Activated CD4-positive, alpha-beta T cell treated with anti-CD3 and anti-CD28 coated beads, Interleukin-2, amount 50 U/mL, for 1 hour (primary cell): ENCODE measurements around the gene TSPAN11.
"Not testable (repeated sequence)": the region's sequence is repeated elsewhere in the genome, so short reads cannot be mapped to it uniquely, and the experiment has no call there.

Experiments
- DNase-seq: peaks from one replicate; pipeline ENCODE4 v3.0.0-alpha.2; 2020

The TSPAN11 gene, protein sequence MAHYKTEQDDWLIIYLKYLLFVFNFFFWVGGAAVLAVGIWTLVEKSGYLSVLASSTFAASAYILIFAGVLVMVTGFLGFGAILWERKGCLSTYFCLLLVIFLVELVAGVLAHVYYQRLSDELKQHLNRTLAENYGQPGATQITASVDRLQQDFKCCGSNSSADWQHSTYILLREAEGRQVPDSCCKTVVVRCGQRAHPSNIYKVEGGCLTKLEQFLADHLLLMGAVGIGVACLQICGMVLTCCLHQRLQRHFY

DNA sequence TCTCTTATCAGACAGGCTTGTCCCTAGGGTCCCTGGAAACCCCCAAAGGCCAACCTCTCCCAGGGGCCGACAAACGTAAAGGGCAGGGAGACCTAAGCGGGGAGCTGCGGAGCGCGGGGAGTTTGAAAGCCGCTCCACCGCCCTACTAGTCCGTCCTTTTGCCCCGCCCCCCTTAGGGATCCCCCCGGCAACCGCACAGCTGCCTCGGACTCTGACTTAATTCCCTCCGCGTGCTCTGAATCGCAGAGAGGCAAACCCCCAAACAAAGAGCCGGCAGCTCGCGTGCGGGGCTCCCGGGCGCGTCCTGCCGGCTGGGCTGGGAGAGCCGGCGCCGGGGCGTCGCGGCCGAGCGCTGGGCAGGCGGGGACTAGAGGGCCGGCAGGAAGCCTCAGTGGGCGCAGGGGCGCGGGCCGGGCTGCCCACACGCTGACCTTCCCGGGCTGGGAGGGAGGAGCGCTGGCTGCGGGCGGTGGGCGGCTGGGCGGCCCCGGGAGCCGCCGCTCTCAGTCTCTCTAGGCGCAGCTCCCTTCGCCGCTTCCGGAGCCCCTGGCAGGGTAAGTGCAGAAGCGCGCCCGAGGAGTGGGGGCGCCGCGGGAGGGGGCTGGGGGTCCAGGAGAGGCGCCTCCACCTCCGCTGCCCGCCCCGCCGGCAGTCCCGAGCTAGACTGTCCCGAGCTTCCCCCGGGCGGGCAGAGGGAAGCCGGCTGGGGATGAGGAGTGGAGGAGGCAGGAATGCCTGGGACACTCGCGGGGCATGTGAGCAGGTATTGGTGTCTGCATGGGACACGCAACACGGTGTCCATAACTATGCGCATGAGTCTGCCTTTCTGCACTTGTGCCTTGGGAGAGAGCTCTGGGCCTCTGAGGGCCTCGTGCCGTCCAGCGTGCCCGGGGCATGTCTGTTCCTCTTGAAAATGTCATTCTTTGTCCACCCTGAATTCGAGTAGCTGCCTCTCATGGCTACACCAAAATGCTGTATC is at the start of gene TSPAN11:
TSPAN11 (plus strand) TSS at position 506 of the 979 bp plus-strand sequence. CDS start 27,244 bp downstream, outside the sequence.
- no peak for DNase-seq

DNA sequence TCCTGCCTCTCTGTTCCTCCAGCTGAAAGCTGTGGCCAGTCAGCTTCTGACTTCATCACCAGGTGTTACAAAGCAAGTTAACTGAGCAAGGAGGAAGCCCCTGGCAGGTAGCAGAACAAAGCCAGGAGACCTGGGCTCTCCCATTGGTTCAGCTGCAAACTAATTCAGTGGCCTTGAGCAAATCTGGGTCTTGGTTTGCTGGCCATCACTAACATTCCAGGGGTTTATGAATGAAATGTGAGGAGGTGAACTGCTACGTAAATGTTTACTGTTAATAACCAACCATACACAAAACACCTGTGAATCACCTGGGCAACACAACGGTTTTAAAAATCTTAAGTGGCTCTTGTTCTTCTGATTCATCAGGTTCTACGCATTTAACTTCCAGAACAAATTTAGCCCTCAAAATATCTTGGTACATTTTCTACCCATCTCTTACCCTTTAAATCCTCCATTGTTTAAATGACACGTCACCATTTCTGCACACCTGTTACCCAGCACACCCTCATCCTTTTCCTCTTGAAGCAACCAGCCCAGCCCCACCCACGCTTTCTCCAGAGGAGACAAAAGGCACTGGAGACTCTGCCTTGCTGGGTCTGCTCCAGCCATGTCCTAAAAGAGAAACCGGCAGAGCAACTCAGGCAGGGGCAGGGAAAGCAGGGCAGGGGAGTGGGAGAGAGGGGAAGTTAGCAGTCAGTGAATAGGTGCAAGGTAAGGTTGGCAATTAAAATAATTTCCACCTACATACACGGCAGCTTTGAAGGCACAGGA is 49.3 kb upstream of the TSPAN11 start:
- DNase-seq = no peak

DNA sequence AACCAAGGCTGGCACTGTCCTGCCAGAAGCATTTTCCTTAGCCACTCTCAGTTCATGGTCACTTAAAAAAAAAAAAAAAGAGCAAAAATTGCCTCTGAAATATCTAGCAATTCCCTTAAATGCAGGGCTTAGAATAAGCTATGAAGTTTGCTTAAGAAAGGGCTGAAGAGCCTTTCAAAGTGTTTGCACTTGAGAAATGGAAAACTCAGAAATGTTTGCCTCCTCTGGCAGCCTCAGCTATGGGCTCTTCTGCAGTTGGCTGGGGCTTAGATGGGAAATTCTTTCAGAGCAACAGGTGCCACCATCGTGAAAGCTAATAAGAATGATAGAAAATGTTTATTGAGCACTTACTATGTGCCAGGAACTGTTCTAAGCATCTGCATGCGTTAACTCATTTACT is 48.5 kb upstream of the TSPAN11 start:
- no peak for DNase-seq

DNA sequence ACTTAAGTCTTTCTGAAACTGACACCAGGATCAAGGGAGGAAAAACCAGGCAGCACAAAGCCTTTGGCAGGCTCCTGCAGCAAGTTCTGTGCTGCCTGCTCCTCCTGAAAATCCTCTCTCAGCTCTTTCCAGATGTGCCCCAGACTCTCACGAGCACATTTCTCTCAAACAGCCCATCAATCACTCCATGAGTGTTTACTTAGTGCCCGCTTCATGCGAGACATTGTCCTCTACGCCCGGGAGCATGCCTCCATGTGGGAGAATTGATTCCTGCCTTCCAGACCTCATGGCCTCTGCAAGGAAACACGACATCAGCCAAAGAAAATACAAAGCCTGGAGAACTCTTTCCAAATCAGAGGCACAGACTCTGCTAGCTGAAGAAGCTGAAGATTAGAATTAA is 46.5 kb upstream of the TSPAN11 start:
- DNase-seq = no peak

DNA sequence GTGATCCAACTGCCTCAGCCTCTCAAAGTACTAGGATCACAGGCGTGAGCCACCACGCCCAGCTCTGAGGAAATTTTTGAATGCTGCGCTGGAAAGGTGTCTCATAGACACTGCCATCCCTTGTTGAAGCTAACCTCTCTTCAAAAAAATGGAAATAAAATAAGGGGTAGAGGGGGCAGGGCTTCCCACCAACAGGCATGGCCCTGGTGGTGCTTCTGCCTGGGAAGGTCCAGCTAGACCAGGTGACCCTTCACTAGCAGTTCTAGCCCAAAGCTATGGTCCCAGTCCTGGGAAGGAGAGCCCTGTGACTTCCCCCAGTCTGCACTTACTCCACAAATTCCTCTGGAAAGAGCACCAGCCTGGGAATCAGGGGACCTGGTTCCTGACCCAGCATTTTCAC is 45.7 kb upstream of the TSPAN11 start:
- no peak for DNase-seq

DNA sequence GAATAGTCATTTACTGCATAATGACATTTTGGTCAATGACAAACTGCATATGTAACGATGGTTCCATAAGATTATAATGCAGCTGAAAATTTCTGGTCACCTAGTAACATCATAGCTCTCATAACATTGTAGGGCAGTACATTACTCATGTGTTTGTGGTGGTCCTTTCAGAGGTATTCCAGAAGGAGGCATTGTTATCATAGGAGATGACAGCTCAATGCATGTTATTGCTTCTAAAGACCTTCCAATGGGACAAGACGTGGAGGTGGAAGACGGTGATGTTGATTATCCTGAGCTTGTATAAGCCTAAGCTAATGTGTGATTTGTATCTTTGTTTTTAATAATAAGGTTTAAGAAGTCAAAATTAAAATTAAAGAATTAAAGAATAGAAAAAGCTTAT is 43.8 kb upstream of the TSPAN11 start:
- no peak for DNase-seq

DNA sequence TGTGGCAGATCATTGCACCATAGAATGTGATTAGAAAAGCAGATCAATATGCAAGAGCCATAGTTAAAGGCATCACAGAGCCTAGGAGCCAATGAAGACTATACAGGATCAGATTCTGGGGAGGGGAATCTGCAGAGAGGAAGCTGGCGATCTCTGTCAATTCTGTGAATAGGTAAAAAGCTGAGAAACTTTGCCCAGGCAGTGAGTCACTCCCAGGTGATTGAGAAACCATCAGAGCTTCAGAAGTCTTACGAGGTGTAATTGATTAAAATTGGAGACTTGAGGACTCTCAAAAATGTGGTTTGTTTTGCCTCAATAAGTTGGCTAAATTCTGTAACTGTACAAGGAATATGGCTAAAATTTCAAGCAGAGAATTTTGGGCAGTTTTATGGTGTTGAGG is 41.7 kb upstream of the TSPAN11 start:
- no peak for DNase-seq

DNA sequence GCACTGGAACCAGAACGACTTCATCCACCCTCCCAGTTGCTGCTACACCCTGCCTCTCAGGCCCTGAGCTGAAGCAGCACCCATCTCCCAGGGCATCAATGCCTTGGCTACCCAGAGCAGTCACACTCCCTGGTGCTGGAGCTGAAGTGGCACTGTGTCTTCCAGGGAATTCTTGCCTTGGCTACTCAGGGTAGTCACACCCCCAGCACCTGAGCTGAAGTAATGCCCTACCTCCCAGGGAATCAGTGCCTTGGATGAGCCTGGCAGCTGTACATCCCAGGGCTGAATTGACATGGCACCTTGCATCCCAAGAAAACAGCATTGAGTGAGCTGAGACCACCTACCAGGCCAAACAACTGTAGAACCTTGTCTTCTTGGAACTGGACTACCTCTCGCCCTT is 41.2 kb upstream of the TSPAN11 start:
- no peak for DNase-seq

DNA sequence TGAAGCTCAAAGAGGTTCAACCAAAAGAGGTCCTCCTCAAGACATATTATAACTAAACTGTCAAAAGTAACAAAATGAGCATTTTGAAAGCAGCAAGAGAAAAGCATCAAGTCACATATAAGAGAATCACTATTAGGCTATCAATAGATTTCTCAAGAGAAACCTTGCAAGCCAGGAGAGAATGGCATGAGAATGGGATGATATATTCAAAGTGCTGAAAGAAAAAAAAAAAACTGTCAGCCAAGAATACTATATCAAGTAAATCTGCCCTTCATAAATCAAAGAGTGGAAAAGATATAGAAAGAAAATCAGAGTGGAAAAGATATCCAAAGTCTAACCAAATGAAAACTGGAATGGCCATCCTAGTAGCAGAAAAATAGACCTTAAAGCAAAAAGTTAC is 39.3 kb upstream of the TSPAN11 start:
- no peak for DNase-seq

DNA sequence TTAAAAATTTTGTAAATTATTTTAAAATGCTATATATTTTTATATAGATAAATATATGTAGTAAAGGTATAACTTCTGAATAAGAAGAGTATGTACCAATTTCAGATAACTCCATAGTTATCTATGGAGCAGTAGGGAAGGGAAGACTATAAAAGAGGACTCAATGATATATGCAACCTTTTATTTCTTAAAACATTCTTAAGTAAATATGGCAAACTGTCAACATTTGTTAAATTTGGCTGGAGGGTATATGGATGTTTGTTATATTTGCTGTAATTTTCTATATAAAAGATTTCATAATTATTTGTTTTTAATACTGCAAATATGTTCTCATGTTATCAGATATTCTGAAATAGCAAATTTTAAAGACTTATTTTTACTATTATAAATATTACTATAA is 38.3 kb upstream of the TSPAN11 start:
- DNase-seq = no peak

DNA sequence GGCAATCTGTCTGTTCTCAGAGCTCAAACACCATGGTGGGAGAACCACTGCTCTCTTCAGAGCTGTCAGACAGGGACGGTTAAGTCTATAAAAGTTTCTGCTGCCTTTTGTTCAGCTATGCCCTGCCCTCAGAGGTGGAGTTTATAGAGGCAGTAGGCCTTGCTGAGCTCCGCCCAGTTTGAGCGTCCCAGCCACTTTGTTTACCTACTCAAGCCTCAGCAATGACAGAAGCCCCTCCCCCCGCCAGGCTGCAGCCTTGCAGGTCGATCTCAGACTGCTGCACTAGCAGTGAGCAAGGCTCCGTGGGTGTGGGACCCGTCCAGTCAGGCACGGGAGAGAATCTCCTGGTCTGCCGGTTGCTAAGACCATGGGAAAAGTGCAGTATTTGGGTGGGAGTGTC is 32.0 kb upstream of the TSPAN11 start:
- not testable (repeated sequence) for DNase-seq

DNA sequence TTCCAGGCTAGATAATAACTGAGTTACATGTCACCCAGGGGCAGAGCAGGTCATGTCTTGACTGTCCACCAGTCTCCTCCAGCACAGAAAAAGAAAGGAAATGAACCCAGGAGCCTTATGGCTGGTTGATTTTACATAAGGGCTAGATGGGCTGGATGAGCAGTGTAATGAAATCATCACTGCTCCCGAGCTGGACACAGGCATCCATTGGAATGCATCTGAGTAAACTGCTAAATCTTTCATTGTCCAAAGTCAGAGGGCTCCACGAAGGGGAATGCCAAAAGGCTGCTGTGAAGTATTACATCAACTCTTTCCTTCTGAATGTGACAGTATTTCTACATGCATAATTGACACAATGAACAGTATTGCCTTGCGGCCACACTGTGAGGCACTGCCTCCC is 30.1 kb upstream of the TSPAN11 start:
- no peak for DNase-seq

DNA sequence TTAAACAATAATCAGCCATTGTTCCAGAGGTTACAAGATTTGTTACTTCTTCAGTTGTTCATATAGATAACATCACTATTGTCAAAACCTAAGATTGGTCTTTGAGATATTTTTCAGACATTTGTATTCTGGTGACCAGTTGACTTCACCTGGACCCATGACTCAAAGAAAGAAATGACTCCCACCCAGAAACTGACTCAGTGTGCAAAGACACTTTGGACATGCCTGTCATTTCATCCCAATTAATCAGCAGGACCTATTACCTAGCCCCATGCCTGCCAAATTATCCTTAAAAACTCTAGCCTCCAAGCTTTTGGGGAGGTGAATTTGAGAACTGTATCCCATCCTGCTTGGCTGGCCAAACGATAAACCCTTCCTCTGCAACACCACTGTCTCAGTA is 27.7 kb upstream of the TSPAN11 start:
- DNase-seq = no peak

DNA sequence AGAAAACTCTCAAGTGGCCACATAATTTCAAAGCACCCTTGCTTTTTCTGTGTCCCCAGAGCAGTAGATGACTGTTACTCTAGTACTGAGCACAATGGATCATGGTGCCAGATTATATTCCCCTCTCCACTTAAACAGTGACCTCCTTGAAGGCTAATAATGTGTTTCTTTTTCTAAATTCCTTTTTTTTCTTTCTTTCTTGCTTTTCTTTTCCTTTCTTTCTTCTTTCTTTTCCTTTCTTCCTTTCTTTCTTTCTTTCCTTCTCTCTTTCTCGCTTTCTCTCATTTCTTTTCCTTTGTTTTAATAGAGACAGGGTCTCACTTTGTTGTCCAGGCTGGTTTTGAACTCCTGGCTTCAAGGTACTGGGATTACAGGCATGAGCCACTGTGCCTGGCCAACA is 26.2 kb upstream of the TSPAN11 start:
- no peak for DNase-seq

DNA sequence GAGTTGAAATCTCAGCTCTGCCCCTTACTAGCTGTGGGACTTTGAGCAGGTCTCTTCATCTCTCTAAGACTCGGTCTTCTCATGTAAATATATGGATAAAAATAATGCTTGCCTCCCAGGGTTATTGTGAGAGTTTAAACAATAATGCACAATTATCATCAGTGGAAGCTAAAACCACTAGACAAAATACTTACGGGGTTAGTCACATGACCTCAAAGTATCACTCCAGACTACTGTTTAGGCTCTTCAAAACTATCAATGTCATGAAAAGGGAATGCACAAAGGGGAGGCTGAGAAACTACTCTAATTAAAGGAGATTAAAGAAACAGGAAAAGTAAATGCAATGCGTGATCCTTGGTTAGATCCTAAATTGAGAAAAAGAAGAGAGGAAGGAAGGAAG is 24.5 kb upstream of the TSPAN11 start:
- no peak for DNase-seq

DNA sequence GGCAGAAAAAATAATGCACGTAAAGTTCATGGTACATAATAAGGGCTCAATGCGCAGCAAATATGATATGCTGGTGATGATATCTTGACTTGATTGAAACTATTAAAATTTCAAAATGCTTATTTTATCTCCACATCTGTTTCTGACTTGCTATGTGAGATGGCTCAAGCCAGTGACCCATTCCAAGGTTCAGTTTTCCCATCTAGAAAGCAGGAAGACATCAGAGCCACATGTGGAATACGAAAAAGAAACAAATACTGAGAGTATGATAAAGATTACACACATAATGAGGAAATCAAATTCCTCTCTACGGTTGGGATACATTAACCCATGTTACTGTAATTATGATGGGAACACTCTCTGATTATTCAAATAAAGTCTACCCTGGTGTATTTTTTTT is 24.0 kb upstream of the TSPAN11 start:
- no peak for DNase-seq

DNA sequence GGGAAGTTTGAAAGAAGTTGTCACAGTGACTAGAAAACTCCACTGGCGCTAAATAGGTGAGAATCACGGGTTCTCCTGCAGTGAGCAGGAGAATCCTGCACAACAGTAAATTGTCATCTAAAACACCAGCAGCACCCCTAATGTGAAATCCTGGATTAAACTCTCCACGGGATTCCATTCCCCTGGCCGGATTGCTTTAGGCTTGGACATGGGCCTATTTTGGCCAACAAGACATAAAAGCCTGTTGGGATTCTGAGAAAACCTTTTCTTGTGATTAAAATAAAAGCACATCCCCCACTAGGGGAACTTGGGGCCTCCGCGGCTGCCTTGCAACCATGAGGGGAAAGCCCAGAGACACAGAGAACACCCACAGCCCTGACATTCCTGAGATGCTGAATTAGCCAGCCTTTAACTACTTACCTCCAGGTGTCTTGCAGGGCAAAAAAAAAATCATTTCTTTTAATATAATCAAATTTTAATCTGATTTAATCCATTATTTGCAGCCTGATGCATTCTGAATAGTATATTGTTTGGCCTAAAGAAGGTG is 21.0 kb upstream of the TSPAN11 start:
- no peak for DNase-seq

DNA sequence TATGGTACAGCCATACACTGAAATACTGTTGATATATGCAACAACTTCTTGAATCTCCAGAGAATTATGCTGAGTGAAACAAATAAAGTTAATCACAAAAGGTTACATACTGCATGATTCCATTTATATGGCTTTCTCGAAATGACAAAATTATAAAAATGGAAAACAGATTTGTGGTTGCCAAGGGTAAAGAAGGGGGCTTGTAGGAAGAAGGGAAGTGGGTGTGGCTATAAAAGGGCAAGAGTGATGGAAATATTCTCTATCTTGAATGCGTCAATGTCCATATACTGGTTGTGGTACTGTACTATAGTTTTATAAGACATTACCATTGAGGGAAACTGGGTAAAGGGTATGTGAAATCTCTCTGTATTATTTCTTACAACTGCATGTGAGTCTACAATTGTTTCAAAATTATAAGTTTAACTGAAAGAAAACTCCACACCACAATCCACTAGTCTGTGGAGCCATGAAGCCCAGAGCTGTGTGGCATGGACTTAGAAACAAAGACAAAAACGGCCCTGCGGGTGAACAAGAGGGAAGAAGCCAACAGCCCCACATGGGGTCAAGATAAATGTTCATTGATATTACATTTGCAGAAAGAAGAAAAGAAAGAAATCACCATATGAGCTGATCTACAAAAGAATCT is 18.3 kb upstream of the TSPAN11 start:
- no peak for DNase-seq

DNA sequence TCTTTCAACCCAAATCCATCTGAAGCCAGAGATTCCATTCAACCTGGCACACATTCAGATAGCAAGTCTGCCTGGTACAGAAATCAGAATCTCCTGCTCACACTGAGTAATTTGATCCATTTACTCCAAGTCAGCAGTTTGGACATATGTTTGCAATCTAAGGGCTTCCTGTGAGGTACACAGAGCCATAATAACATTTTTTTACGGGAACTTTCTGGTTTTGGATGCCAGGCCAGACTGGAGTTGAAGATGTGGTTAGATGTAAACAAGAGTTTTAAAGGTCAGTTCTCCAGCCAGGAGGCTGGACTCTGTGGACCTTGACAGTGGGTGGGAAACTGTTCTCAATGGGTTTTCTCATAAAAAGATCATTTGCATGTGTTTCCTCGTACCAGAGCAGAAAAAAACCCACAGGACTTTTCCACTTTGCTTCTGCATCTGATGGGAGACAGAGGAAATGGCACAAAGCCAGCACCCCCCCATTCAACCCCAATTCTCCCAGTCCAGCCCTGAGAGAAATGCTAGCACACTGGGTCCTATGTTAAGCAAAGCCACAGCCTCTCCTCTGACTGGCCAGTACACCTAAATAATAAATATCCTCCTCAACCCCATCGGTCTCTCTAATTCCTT is 17.7 kb upstream of the TSPAN11 start:
- DNase-seq = no peak

DNA sequence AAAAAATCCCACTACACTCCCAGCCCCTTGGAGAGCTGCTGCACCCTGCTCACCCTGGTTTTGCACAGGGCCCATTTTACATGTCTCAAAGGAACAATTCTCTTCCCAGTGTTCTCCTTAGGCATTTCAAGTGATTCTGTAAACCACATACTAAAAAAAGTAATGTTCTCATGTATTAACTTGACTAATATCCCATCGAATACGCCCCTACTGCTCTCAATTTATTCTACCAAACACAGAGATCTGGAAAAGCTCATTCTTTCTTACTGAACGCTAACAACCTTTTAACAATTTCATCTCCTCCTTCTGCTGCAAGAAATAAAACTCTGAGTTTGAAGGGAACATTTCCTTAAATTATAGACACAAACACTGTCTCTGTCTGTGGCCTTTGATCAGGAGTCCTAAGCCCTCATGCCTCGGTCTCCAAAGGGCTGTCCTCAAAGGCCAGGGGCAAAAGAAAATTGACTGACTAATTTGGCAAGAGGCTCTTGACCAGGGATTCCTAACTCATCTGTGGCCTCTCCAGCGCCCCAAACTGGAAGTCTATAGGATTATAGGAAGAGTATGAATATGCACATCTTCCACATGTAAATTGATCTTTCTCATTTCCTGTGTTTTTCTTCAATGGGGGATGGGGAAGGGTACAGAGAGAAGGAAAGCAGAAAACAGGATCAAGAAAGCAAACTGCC is 17.1 kb upstream of the TSPAN11 start:
- DNase-seq = no peak

DNA sequence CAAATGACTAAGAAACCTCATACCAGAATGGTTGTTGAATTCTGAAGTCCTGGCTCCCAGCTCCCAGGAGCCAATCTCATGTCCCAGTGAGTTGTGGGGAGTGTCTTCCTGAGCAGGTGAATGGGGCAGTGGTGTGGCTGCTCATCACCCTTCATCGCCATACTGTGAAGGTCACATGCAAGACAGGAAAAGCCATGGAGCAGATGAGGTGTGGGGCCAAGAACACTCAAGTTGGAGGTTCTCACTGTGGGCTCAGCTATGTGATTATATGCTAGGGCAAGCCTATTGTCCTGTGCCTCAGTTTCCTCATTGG is 16.6 kb upstream of the TSPAN11 start:
- no peak for DNase-seq

DNA sequence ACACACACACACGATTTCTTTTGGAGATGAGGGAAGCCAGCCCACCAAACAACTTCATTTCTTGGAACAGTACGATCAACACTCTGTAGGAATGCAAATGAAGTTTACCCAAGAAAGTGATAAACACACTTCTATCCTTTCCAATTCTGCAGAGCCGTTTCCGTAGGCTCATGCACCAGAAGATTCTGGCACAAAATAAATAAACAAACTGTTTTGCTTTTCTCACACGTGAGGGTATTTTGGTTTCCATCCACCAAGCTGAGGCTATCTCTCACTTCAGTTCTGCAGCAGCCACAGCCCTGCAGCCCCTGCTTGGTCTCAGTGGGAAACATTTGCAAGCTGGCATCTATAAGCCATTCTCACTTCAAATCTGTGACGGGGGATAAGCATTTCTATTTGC is 15.3 kb upstream of the TSPAN11 start:
- DNase-seq = no peak
